ENCODE measurements around the gene CRAT. TPM values are rescaled to one million over a fixed set of nuclear protein-coding genes. Genes with fewer than 3 reads are reported as not detected.
A peak's percentile ranks its signal among the peaks of the same experiment; 100 is the strongest.

Gene CRAT
- total RNA-seq, 1 donor from 2014 or later = 29.1 TPM

- H3K4me3 ChIP-seq (ENCODE audit: low read depth, low read length) = no peak overlapping the region
- no peak for DNase-seq (ENCODE audit: low read depth)
- peaks cover 1% of the 10 kb centered on the region for H3K36me3 ChIP-seq (ENCODE audit: control insufficient read depth, insufficient read depth, low read length)
- no peaks in the 10 kb centered on the region for H3K27me3 ChIP-seq (ENCODE audit: control insufficient read depth, insufficient read depth, low read length)
- TF ChIP-seq CTCF (IDR thresholded peaks at IDR 0.05; ENCODE audit: insufficient read depth, low read length, poor library complexity, severe bottlenecking) = no peak
Measured at GRCh38 chr9:129104051-129104450, 6.5 kb downstream of the CRAT start.

GRCh38 chr9:129103595-129103965, 7.0 kb downstream of the CRAT start:
- Histone ChIP-seq H3K4me3 (ENCODE audit: low read depth, low read length) (no peak overlapping the region), H3K36me3 (ENCODE audit: control insufficient read depth, insufficient read depth, low read length) (peaks cover 1% of the 10 kb centered on the region), H3K27me3 (ENCODE audit: control insufficient read depth, insufficient read depth, low read length) (no peaks in the 10 kb centered on the region)
- TF ChIP-seq CTCF (IDR thresholded peaks at IDR 0.05; ENCODE audit: insufficient read depth, low read length, poor library complexity, severe bottlenecking) = no peak
- DNase-seq (ENCODE audit: low read depth) = no peak

GRCh38 chr9:129102791-129103594, 7.6 kb downstream of the CRAT start:
- peak; percentile 78 for TF ChIP-seq CTCF (IDR thresholded peaks at IDR 0.05; ENCODE audit: insufficient read depth, low read length, poor library complexity, severe bottlenecking)
- H3K36me3 ChIP-seq (ENCODE audit: control insufficient read depth, insufficient read depth, low read length) = peaks cover 1% of the 10 kb centered on the region
- no peaks in the 10 kb centered on the region for H3K27me3 ChIP-seq (ENCODE audit: control insufficient read depth, insufficient read depth, low read length)
- DNase-seq (ENCODE audit: low read depth) = no peak
- no peak overlapping the region for H3K4me3 ChIP-seq (ENCODE audit: low read depth, low read length)

- no peak for TF ChIP-seq CTCF (IDR thresholded peaks at IDR 0.05; ENCODE audit: insufficient read depth, low read length, poor library complexity, severe bottlenecking)
- no peak for DNase-seq (ENCODE audit: low read depth)
- no peaks in the 10 kb centered on the region for H3K27me3 ChIP-seq (ENCODE audit: control insufficient read depth, insufficient read depth, low read length)
- no peak overlapping the region for H3K4me3 ChIP-seq (ENCODE audit: low read depth, low read length)
- H3K36me3 ChIP-seq (ENCODE audit: control insufficient read depth, insufficient read depth, low read length) = peaks cover 1% of the 10 kb centered on the region
Measured at GRCh38 chr9:129102095-129102525, 8.5 kb downstream of the CRAT start.

GRCh38 chr9:129101279-129101678, 9.3 kb downstream of the CRAT start:
- no peak for TF ChIP-seq CTCF (IDR thresholded peaks at IDR 0.05; ENCODE audit: insufficient read depth, low read length, poor library complexity, severe bottlenecking)
- no peak for DNase-seq (ENCODE audit: low read depth)

More at GRCh38 chr9:129101279-129101678, 9.3 kb downstream of the CRAT start:
- Histone ChIP-seq H3K36me3 (ENCODE audit: control insufficient read depth, insufficient read depth, low read length) (peaks cover 1% of the 10 kb centered on the region), H3K27me3 (ENCODE audit: control insufficient read depth, insufficient read depth, low read length) (no peaks in the 10 kb centered on the region), H3K4me3 (ENCODE audit: low read depth, low read length) (no peak overlapping the region)
